OCI-LY1 (cell line): ENCODE measurements around the gene PAPPA.

Experiments
- EZH2 ChIP-seq: fragments of 200-600 bp; sonication (generic), shearing (Covaris generic); IDR thresholded peaks from 2 replicates; pipeline ENCODE4 v1.8.0; 2017; ENCODE audit warnings: borderline replicate concordance, mixed run types, mild to moderate bottlenecking, antibody characterized with exemption, low read length, moderate library complexity, mixed read lengths
- TF ChIP-seq, protein P1 (sequence below): fragments of 200-600 bp; sonication (generic), shearing (Covaris generic); IDR thresholded peaks from 2 replicates; pipeline ENCODE4 v1.5.1; 2017; ENCODE audit warnings: mild to moderate bottlenecking, antibody characterized with exemption, low read length, moderate library complexity, mixed read lengths

DNA sequence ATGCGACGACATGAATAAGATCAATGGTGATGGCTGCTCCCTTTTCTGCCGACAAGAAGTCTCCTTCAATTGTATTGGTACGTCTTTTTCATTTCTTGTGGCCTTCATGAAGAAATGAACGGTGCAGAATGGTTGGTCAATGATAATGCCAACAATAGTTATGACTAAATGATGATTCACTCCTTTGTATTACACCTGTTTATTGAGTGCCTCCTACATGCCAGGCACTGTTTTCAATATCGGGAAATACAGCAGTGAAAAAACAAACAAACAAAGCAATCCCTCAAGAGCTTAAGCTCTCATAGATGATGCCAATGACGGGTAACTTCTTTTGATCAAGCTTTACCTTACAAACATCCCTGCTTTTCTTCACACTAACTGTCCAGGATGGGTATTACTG, 117.7 kb downstream of the PAPPA start:
- TF ChIP-seq, protein P1, sequence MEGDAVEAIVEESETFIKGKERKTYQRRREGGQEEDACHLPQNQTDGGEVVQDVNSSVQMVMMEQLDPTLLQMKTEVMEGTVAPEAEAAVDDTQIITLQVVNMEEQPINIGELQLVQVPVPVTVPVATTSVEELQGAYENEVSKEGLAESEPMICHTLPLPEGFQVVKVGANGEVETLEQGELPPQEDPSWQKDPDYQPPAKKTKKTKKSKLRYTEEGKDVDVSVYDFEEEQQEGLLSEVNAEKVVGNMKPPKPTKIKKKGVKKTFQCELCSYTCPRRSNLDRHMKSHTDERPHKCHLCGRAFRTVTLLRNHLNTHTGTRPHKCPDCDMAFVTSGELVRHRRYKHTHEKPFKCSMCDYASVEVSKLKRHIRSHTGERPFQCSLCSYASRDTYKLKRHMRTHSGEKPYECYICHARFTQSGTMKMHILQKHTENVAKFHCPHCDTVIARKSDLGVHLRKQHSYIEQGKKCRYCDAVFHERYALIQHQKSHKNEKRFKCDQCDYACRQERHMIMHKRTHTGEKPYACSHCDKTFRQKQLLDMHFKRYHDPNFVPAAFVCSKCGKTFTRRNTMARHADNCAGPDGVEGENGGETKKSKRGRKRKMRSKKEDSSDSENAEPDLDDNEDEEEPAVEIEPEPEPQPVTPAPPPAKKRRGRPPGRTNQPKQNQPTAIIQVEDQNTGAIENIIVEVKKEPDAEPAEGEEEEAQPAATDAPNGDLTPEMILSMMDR = no peak
- no peak for TF ChIP-seq EZH2
